Brain microvascular endothelial cell (primary cell): ENCODE measurements around the gene SI.

Source experiments
- DNase-seq: peaks from one replicate; pipeline ENCODE4 v3.0.0-alpha.2; 2020
- H3K27ac ChIP-seq: fragments of 250-450 bp; sonication (Bioruptor Pico); 2 replicates; pipeline ENCODE4 v1.5.1; 2020; ENCODE audit warnings: mild to moderate bottlenecking, moderate library complexity
- H3K27me3 ChIP-seq: fragments of 250-450 bp; sonication (Bioruptor Pico); replicated peaks from 2 replicates; pipeline ENCODE4 v1.5.1; 2020; ENCODE audit warnings: mild to moderate bottlenecking
- H3K36me3 ChIP-seq: fragments of 250-450 bp; sonication (Bioruptor Pico); replicated peaks from 2 replicates; pipeline ENCODE4 v1.5.1; 2020; ENCODE audit warnings: mild to moderate bottlenecking
- H3K4me3 ChIP-seq: 2 replicates; pipeline ENCODE4 v1.5.1; 2011; ENCODE audit warnings: low read depth, mild to moderate bottlenecking, control low read depth, low read length, moderate library complexity
- CTCF ChIP-seq: IDR thresholded peaks from 2 replicates; pipeline ENCODE4 v1.5.1; 2011; ENCODE audit warnings: low read depth, mild to moderate bottlenecking, moderate library complexity, low read length, control low read depth, inconsistent platforms; ENCODE audit errors: missing control alignments
- in situ Hi-C: cut with HindIII; loops from 2 replicates; pipeline ENCODE4 v1.10.0; 2017; ENCODE audit warnings: low sequenced_read_pairs, low pct_ligation_motif_present

SI gene

GRCh38 chr3:165075695-165076094 is 2.6 kb downstream of the SI start:
- no peak overlapping the region for H3K27ac ChIP-seq
- no peak overlapping the region for H3K4me3 ChIP-seq
- H3K27me3 ChIP-seq, result no peaks in the 10 kb centered on the region
- no peaks in the 10 kb centered on the region for H3K36me3 ChIP-seq
- TF ChIP-seq CTCF, result no peak
- DNase-seq, result no peak
- in situ Hi-C loops, result no loop called here

- in situ Hi-C loops, result no loop called here
- DNase-seq, result no peak
- Histone ChIP-seq H3K36me3 (no peaks in the 10 kb centered on the region), H3K27ac (no peak overlapping the region), H3K27me3 (no peaks in the 10 kb centered on the region), H3K4me3 (no peak overlapping the region)
- TF ChIP-seq CTCF, result no peak
Measured at GRCh38 chr3:165070682-165071081, 7.6 kb downstream of the SI start.

- no peak for TF ChIP-seq CTCF
- DNase-seq, result no peak
- in situ Hi-C loops, result no loop called here
- Histone ChIP-seq H3K27me3 (no peaks in the 10 kb centered on the region), H3K4me3 (no peak overlapping the region), H3K36me3 (no peaks in the 10 kb centered on the region), H3K27ac (no peak overlapping the region)
Measured at GRCh38 chr3:165056510-165056909, 21.8 kb downstream of the SI start.

- H3K27me3 ChIP-seq, result no peaks in the 10 kb centered on the region
- DNase-seq, result no peak
- TF ChIP-seq CTCF, result no peak
- no peaks in the 10 kb centered on the region for H3K36me3 ChIP-seq
- H3K27ac ChIP-seq, result no peak overlapping the region
- H3K4me3 ChIP-seq, result no peak overlapping the region
- in situ Hi-C loops, result no loop called here
Measured at GRCh38 chr3:165040186-165040585, 38.1 kb downstream of the SI start.

- no peak overlapping the region for H3K4me3 ChIP-seq
- in situ Hi-C loops, result no loop called here
- H3K36me3 ChIP-seq, result no peaks in the 10 kb centered on the region
- DNase-seq, result no peak
- no peak for TF ChIP-seq CTCF
- H3K27ac ChIP-seq, result no peak overlapping the region
- H3K27me3 ChIP-seq, result no peaks in the 10 kb centered on the region
Measured at GRCh38 chr3:165011557-165011956, 66.7 kb downstream of the SI start.

- TF ChIP-seq CTCF, result no peak
- H3K27ac ChIP-seq, result no peak overlapping the region
- H3K36me3 ChIP-seq, result no peaks in the 10 kb centered on the region
- in situ Hi-C loops, result no loop called here
- H3K27me3 ChIP-seq, result no peaks in the 10 kb centered on the region
- no peak overlapping the region for H3K4me3 ChIP-seq
- no peak for DNase-seq
Measured at GRCh38 chr3:164984947-164985346, 93.3 kb downstream of the SI start.
